ENCODE results near the gene AK5.

AK5 gene

GRCh38 chr1:77281491-77282186 lies at the start of gene AK5:
AK5 (plus strand) TSS chr1:77282019; CDS start chr1:77282314, 295 bp downstream.
- peak in 1 of 2 donors; percentile 24 for DNase-seq (ENCODE audit: low read depth in 2 of 2)

- DNase-seq (ENCODE audit: low read depth in 2 of 2): no peak
These were observed 49.0 kb upstream of the AK5 start for GRCh38 chr1:77232829-77233228.

- DNase-seq (ENCODE audit: low read depth in 2 of 2): no peak
These were observed 47.7 kb upstream of the AK5 start for GRCh38 chr1:77234096-77234495.

GRCh38 chr1:77234943-77235342 lies 46.9 kb upstream of the AK5 start:
- DNase-seq (ENCODE audit: low read depth in 2 of 2): no peak

GRCh38 chr1:77238462-77238861 lies 43.4 kb upstream of the AK5 start:
- DNase-seq (ENCODE audit: low read depth in 2 of 2): no peak

- DNase-seq (ENCODE audit: low read depth in 2 of 2): no peak
These were observed 42.5 kb upstream of the AK5 start for GRCh38 chr1:77239311-77239710.

- no peak for DNase-seq (ENCODE audit: low read depth in 2 of 2)
These were observed 36.0 kb upstream of the AK5 start for GRCh38 chr1:77245830-77246229.

- no peak for DNase-seq (ENCODE audit: low read depth in 2 of 2)
These were observed 31.7 kb upstream of the AK5 start for GRCh38 chr1:77250126-77250525.

GRCh38 chr1:77253211-77253610 lies 28.6 kb upstream of the AK5 start:
- DNase-seq (ENCODE audit: low read depth in 2 of 2): no peak

- no peak for DNase-seq (ENCODE audit: low read depth in 2 of 2)
These were observed 18.1 kb upstream of the AK5 start for GRCh38 chr1:77263708-77264107.

GRCh38 chr1:77265180-77265579 lies 16.6 kb upstream of the AK5 start:
- no peak for DNase-seq (ENCODE audit: low read depth in 2 of 2)

GRCh38 chr1:77267035-77267434 lies 14.8 kb upstream of the AK5 start:
- DNase-seq (ENCODE audit: low read depth in 2 of 2): no peak

- no peak for DNase-seq (ENCODE audit: low read depth in 2 of 2)
These were observed 9.8 kb upstream of the AK5 start for GRCh38 chr1:77271852-77272580.

- DNase-seq (ENCODE audit: low read depth in 2 of 2): no peak
These were observed 7.9 kb upstream of the AK5 start for GRCh38 chr1:77273891-77274290.

- no peak for DNase-seq (ENCODE audit: low read depth in 2 of 2)
These were observed 6.6 kb upstream of the AK5 start for GRCh38 chr1:77275194-77275593.

GRCh38 chr1:77276941-77277340 lies 4.9 kb upstream of the AK5 start:
- DNase-seq (ENCODE audit: low read depth in 2 of 2): no peak

GRCh38 chr1:77279929-77280328 lies 1.9 kb upstream of the AK5 start:
- no peak for DNase-seq (ENCODE audit: low read depth in 2 of 2)

GRCh38 chr1:77280962-77281361 lies 857 bp upstream of the AK5 start:
- no peak for DNase-seq (ENCODE audit: low read depth in 2 of 2)

GRCh38 chr1:77282187-77282865 lies 507 bp downstream of the AK5 start:
- no peak for DNase-seq (ENCODE audit: low read depth in 2 of 2)

- no peak for DNase-seq (ENCODE audit: low read depth in 2 of 2)
These were observed 1.2 kb downstream of the AK5 start for GRCh38 chr1:77282866-77283539.

- DNase-seq (ENCODE audit: low read depth in 2 of 2): no peak
These were observed 2.0 kb downstream of the AK5 start for GRCh38 chr1:77283701-77284425.

GRCh38 chr1:77287535-77287934 lies 5.7 kb downstream of the AK5 start:
- DNase-seq (ENCODE audit: low read depth in 2 of 2): no peak
